Heart left ventricle (tissue), 13 donors: ENCODE measurements around the gene JAK2.
A peak's percentile ranks its signal among the peaks of the same experiment; 100 is the strongest.

Experiments used
- CTCF ChIP-seq, 12 donors: fragments of 200-600 bp; sonication (generic) in 4 of 12; IDR thresholded peaks; one replicate each; pipeline versions ENCODE4 v1.5.0 to v1.8.0; 2018 to 2022; ENCODE audit warnings: antibody characterized with exemption in 12 of 12, mild to moderate bottlenecking in 5 of 12
- POLR2A ChIP-seq, 2 donors: fragments of 450-650 bp; IDR thresholded peaks; one replicate each; pipeline ENCODE4 v1.6.1; 2017; ENCODE audit warnings: antibody characterized with exemption in 2 of 2, mild to moderate bottlenecking in 2 of 2, moderate library complexity in 2 of 2
- donor health status: ischemic (EF 13 %, LVEDD 7.1; RV severe dilation, severe dysfunction).
- donor health status: DM: no; HTN: yes; CAD: no.
- donor health status: DM: no; HTN: no; CAD: no.
- donor health status: ischemic (EF 25% LVEDD 6.9; RV normal size, moderate dysfunction).
- donor health status: ischemic (EF 25% LVEDD 5.7; RV mildly dilated, moderate dysfunction).
- donor health status: ischemic (EF 35%, LVEDD 5.7; RV mildly dilated, moderate dysfunction).
- donor health status: nonischemic (EF 11% LVEDD 7.7; RV severe dilation, severe dysfunction).
- donor health status: DM: yes; HTN: yes; CAD: no.
- donor health status: PGD.
- donor health status: ischemic (EF 29% LVEDD 5.4; RV normal size, mild dysfunction).
- donor health status: nonischemic (EF 23%, LVEDD 6.1; RV moderate dilation, normal function).

- TF ChIP-seq CTCF (IDR thresholded peaks at IDR 0.05) (peak; percentile 53 to 81 (median 72)), POLR2A (IDR thresholded peaks at IDR 0.05) (no peak)
These were observed 2.9 kb downstream of the JAK2 start for GRCh38 chr9:4987961-4988421.
